Inferior parietal cortex (tissue), 1 donor: ENCODE data around the gene CSGALNACT2.

Experiments used
- DNase-seq: peaks from one replicate; pipeline ENCODE4 v3.0.0-alpha.2; 2016; ENCODE audit errors: extremely low spot score

Gene CSGALNACT2

DNA sequence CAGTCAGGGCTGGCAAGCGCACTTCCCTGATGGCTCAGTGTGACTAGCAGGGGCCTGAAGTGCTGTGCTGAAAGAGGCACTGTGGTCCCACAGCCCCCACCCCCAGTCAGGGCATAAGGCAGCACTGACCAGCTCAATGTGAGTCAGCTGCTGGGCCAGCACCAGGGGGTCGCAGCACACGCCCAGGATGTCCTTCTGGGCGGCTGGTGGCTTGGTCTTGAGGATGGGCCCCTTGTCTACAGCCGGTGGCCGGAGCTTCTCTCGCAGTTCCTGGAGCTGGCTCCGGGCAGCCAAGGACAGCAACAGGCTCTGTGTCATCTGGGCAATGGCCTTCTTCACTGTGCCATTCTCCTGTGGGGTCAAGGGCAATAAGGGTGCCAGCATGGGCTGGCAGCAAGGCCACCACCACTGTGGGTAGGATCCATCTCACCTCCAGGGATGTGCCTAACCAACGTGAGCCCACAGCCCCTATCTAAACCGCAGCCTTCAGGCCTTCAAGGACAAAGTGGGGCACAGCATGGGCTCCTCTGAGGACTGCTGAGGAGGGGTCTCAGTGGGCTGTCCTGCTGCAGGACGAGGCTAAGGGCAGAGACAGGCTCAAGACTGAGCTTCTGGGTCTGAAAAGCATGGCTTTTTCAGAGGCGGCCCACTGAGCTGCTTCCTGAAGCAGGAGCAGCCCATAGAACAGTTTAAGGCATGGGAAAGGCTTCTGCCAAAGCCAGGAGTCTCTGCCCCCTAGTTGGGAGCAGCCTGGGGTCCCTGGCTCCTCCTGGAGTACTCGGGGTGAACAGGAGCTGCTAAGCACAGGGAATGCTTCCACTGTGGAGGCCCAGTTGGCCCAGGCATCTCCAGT, 62.5 kb downstream of the CSGALNACT2 start:
- no peak for DNase-seq

DNA sequence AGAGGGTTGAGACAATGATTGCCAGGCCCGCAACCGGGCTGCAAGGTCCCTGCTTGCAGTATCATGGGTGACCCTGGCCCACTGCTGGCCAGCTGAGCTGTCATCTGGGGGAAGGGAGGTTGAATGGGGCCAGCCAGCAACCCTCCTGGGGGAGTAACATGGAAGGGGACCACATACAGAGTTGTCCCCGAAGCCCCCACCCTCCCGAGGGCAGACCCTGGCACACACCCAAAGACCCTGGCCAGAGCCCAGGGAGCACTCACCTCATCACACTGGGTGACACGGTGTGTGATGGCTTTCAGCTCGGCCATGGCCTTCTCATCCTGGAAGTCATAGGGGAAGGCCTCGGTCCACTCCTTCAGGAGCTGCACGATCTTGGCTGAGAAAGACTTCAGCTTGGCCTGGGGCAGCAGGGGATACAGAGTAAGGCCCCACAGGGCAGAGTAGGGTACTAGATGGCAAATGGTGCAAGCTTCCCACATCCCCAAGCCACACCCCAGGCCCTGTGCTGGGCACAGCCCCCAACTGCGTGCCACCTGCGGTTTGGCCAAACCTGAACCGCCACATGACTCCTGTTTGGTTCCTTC, 63.4 kb downstream of the CSGALNACT2 start:
- DNase-seq: no peak

DNA sequence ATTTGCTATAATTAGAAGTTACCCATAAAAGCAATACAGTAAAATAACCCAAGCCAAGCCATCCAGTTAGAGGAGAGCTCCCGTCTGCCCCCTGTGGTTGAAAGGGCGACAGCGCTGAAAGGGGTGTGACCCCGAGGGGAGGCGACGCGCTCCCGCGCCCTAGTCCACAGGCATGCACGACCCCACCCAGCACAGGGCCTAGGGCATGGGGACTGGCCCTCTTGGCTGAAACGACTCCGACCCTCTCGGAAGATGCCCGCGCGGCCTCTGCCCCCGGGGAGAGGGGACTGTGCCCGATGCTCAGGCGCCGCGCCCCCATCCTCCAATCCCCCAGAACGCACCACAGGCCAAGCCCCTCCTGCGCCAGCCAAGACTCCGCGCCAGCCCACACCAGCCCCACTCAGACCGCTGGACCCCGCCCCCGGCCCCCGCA, 64.0 kb downstream of the CSGALNACT2 start:
- no peak for DNase-seq

DNA sequence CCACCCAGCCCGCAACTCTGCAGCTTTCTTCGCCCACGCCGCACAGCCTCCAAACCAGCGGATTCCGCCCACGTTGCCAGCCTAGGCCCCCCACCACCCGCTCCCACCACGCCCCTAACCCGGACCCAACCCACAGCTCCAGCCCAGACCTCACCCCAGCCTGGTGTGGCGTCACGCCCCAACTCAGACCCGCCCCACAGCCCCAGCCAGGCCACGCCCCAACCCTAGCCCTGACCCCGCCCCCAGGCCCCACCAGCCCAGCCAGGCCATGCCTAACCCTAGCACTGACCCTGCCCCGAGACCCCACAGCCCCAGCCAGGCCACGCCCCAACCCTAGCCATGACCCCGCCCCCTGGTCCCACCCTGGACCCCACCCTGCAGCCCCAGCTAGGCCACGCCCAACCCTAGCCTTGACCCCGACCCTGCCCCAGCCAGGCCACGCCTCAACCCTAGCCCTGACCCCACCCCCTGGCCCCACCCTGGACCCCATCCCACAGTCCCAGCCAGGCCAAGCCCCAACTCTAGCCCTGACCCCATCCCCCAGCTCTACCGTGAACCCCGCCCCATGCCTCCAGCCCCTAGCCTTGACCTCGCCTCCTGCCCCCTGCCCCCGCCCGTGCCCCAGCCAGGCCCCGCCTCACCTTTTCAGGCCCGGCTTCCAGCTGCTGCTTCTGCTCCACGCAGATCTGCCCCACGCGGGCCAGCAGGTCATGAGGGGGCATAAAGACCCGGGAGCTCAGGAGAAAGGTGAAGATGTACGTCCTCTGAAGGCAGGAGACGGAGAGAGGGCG, 64.6 kb downstream of the CSGALNACT2 start:
- DNase-seq: no peak

DNA sequence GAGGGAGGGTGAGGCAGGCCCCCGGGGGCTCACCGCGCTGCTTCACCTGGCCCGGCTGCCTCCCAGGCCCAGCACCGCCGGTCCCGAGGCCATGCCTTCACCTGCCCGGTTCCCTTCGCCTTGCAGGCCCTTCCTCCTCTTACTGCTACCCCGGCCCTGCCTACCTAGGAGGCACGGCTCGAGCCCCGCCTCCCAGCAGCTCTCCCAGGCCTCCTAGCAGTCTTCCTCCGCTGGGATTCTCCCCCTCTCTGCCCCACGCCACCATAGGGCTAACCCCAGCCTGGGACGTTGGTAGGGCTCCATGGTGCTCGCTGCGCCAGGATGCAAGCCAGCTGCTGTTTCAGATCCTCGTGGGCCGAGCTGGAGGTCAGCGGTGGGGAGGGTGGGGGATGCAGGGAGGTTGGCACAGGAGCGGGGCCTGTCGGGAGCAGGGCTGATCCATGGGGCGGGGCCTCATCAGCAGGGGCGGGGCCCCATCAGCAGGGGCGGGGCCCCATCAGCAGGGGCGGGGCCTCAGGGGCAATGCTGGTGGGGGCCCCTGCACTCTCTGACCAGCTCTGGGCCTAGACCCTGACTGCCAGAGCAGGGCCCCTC, 65.3 kb downstream of the CSGALNACT2 start:
- no peak for DNase-seq

DNA sequence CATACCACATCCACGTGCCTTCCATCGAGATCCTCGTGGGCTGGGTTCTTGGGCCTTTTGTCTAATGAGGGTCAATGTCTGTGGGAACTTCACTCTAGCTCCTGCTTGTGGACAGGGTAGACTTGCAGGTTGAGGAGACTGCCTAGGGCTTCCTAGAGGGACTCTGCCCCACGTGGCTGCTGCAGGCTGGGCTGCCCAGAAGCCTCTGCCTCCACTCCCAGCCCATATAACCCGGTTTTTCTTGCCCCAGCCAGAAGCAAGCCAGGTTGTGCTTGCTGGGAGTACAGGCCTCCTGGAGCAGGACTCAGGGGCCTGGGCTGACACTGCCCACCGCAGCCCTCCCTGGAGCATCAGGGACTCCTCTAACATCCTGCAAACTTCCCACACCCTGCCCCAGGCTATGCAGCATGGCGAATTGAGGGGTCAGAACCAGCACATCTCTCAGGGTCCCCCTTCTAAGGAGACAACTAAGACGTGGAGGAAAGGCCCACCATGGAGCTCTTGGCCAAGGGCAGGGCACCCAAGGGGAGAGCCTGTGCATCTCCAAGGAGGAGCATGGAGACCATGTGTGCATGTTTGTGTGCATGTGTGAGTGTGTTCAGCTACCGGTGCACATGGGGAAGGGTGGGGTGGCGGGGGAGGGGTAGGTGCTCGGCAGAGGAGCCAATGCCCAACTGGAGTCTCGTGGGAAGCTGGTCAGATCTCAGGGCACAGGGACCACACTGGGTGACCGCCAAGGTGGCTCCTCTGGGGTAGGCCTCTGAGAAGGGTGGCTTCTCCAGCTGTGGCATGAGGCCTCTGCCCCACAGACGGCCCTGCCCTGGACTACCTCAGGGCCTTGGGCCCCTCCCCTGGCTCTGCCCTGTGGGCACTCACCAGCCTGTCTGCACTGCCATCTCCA, 66.0 kb downstream of the CSGALNACT2 start:
- DNase-seq: no peak

DNA sequence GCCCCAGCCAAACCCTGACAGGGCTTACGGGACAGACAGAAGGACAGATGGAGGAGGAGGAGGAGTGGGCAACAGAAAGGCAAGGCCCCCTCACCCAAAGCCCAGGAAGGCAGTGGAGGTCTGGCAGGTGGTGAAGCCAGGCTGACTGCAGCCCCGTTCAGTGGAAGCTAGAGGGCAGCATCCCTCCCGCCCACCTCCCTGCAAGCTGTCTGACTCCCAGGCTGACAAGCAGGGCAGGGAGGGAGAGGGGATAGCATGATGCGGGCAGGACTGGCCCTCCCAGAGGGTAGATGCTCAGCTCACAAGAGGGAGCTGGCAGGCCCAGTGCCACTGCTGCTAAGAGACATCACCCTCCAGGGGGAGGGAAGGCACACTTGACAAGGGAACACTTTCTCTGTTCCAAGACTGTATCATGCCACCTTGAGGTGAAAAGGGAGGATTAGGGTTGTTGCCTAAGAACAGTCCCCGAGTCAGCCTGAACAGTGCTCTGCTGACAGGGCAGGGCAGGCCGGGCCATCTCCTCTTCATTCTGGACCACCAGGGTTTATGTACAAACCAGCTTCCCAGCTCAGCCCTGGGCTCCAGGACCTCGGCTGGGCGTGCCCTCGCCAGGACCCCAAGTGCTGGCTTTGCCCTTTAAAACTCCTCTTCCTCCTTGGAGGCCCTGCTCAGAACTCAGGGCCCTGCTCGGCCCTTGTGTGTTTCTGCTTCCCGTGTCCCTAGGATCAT, 66.9 kb downstream of the CSGALNACT2 start:
- no peak for DNase-seq

DNA sequence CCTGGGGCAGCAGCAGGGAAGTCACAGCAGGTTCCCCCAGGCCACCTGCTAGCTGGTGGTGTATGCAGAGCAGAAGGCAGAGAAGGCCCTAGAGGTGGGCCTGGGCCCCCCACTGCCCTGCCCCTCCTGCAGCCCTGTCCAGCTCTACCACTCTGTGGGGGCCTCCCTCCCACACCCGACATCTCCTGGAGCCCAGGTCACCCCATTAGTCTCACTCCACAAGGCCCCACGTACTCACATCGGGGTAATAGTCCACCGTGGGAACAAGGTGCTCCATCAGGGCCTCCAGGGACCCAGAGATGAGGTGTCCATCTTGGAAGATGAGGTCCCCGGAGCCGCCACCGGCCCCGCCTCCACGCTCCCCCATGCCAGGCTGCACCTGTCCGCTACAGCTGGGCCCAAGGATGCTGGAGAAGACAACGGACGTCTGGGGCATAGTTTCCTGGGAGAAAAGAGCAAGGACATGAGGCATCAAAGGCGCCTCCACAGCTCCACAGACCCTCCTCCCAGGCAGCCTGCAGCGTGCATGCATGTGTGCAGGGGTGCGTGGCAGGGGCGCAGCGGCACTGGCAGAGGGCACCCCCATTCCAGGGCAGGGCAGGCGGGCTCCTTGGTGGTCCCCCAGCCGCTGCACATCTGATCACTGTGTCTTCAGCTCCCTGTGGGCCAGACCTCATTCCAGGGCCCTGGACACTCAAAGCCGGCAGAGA, 67.6 kb downstream of the CSGALNACT2 start:
- no peak for DNase-seq

DNA sequence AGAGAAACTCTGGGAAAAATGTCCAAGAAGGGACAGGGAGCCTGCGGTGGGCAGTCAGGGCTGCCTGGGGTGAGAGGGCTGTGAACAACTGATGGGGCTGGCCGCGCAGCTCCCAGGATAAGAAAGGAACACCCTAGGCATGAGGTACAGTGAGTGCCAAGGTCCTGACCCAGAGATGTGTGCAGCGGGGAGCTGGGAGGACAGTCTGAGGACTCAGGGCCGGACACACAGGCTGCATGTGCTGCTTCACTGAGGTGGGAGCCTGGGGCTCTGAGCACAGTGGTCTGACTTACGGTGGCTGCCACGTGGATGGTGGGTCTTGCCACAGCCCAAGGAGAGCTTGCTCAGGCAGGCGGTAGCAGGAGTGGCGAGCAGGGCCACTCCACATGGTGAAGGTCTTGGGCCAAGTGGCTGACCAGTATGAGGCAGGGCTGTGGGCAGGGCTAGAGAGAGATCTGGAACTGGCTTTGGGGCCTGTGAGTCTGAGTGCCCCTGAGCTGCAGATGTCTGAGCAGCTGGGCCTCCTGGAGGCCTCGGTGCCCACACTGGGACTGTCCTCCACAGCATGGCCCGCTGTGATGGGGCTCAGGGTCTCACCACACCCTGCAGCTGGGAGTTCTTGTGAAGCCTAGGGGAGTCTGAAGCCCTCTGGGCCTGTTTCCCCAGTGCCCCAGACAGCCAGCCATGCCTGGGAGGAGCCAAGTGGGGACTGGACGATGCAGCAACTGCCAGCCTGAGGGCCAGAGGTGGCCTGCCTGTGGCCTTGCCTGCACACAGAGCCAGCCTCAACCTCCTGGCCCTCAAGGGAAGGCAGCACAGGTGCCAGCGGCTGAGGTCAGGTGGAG, 68.4 kb downstream of the CSGALNACT2 start:
- DNase-seq: no peak

DNA sequence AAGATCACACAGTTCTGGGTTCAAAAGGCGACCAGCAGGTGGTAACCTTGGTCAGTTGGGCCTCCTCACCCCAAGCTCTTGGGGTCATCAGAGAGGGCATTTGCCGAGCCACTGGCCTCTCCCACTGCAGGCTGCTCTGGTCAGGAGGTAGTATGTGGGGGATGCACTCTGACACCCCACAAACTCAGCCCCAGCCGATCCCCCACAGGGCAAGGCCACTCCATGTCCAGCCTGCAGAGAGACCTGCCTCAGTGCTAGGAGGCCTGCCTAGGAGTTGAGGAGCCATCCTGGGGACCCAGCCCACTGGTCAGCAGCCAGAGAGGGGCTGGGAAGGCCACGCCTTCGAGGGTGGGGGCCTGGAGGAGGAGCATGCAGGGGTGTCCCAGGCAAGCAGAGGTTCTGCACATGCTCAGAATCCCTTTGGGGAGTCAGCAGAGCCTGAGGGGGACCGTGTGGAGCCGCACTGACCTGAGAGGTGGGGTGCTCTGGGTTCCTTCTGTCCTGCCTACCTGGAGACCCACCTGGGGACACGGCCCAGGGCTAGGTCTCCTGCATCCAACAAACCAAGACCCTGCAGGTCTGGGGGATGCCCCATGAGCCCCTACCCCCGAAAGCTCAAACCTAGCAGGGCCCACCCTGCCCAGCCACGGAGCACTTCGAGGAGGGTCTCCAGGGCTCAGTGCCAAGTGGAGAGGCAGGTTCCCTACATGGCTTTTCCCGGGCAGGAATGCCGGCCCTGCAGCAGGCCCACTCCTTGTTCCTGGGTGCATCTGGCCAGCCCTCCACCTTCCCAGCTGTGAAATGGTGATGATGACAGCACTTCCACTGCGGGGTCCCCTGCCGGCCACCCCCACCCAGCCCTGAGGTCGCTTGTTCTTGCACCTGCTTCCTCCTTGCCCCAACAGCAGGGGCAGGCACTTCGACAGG, 70.2 kb downstream of the CSGALNACT2 start:
- no peak for DNase-seq

DNA sequence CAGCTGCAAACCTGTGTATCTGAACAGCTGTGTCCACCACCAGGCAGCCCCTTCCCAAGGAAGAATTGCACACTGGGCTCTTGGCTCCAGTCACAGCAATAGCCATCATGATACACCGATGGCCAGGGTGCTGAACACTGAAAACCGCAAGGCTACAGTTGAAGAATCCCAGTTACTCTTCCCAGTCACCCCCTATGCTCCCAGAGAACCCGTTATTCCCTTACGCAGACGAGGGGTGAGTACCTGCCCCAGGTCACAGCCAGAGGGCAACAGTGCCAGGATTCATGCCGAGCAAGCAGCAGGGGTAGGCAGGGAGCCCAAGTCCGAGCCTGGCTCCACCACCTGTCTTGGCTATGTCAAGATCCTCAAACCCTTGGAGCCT, 70.8 kb downstream of the CSGALNACT2 start:
- DNase-seq: no peak

DNA sequence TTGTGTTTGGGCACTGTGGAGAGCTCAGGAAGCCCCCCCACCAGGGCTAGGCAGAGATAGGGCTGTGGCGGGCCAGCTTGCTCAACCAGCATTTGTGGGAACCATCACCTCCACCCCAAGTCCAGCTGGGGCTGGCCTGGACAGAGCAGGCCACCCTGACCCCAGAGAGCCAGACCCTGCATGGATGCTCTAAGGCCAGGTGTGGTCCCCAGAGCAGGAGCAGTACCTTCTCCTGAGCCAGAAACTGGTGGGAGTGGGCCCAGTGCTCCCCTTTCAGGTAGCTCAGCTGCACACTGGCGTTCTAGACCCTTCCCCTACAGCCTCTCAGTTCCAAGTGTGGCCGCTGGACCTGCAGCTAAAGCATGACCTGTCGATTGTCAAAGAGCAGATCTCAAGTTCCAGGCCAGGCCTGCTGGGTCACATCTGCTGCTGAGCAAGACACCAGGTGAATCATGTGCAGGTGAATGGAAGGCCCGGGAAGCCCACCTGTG, 71.5 kb downstream of the CSGALNACT2 start:
- DNase-seq: no peak

DNA sequence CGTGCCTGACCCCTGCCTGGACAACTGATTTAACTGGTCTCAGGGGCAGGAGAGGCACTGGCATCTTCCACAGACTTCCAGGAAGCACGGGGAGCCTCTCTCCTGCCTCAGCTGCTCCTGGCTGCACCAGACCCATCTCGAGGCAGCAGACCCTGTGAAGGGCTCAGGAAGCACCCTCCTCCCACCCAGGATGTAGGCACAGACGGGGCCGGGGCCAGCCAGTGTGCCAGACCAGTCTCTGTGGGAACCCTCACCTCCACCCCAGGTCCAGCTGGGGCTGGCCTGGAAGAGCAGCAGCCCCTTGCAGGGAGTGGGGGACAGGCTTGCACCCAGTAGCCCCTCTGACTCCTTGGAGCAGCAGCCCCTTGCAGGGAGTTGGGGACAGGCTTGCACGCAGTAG, 72.3 kb downstream of the CSGALNACT2 start:
- DNase-seq: no peak

DNA sequence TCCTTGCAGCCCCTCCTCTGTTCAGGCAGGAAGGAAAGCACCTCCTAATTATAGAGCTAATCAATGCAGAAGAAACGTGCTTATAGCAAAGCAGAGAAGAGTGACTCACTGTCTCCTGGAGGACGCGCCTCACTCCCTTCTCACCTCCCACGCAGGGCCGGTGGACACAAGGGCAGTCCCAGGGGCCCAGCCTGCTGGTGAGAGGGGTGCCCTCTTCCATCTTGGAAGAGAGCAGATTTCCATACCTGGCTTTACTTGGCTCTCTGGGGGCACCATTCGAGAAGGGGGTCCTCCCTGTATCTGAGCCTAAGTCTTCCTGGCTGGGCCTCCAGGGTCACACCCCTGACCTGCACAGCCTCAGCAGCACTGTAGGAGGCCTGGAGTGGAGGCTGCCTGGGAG, 72.8 kb downstream of the CSGALNACT2 start:
- no peak for DNase-seq

DNA sequence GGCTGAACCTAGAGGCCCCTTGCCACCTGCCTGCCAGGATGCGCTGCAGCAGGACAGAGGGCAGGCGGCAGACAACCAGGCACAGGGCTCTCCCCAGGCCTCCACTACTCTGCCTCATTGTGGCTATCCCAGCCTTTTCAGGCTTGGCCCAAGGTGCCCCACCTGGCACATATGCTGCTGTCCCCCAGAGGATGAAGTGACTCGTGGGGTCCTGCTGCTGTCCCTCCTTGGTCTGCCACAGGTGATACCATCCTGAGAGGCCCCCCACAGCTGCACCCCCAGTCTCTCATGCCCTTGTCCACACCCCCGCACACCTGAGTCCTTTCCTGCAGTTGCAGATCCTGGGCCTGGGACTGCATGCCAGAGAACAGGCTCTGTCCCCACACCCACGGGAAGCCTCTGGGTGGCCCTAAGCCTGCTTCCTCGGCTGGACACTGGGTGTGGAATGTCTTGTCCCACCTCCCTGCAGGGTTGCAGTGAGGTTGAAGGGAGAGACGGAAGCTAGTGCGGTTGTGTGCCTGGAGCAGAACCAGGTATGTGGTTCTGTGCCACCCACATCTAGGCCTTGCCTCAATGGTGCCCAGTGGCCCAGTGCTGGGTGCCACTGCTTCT, 73.3 kb downstream of the CSGALNACT2 start:
- no peak for DNase-seq

DNA sequence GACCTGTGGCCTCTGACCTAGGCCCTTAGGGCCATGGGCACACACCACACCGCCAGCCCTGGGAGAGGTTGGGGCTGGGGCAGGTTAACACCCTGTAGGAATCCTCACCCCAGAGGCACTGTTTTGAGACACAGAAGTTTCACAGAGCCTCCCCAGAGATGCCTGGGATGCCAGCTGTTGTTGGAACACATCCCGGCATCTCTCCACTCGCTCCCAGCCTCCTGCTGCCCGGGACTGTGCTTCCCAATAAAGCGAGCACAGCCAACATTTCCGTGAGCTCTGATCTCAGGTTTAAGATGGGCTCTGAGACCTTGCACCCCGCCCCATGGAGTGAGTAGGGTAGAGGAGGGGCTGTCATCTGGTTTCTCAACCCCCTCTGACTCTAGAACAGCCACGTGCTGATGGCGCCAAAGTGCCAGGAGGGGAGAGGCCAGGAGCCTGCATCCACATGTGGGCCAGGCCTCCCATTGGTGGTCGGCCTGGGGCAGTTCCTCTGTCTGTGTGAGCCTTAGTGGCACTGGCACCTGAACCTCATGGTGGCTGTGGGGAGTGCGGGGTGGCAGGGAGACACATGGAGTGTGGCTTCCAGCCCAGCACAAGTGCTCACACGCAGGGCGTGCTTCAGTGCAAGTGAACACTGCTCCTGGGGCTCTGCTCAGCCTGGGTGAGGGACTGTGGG, 73.9 kb downstream of the CSGALNACT2 start:
- no peak for DNase-seq
